ENCODE measurements around the gene BMPR1A. TPM values are rescaled to one million over a fixed set of nuclear protein-coding genes. Genes with fewer than 3 reads are reported as not detected.

Gene BMPR1A
- total RNA-seq, 4 donors from 2014 or later = 21.1 to 33.3 (median 26.7) TPM

GRCh38 chr10:86914734-86915133, 158.3 kb downstream of the BMPR1A start:
- Histone ChIP-seq H3K27ac (no peak overlapping the region), H3K27me3 (no peaks in the 10 kb centered on the region), H3K9me3 (no peaks in the 10 kb centered on the region), H3K4me1 (peaks cover 9% of the 10 kb centered on the region), H3K4me3 (no peak overlapping the region), H3K36me3 (peaks cover 53% of the 10 kb centered on the region)
- 94% methylated on average over 1 of the region's 1 CpG for WGBS
- no peak for DNase-seq (ENCODE audit: low spot score in 2 of 2)
- TF ChIP-seq POLR2A (IDR thresholded peaks at IDR 0.05) (no peak), EP300 (IDR thresholded peaks at IDR 0.05) (no peak), POLR2AphosphoS5 (IDR thresholded peaks at IDR 0.05) (no peak), CTCF (IDR thresholded peaks at IDR 0.05) (no peak)

- DNase-seq (ENCODE audit: low spot score in 2 of 2) = no peak
- no peaks in the 10 kb centered on the region for H3K27me3 ChIP-seq
- no peaks in the 10 kb centered on the region for H3K9me3 ChIP-seq
- H3K4me1 ChIP-seq = peaks cover 9% of the 10 kb centered on the region
- H3K36me3 ChIP-seq = peaks cover 65% of the 10 kb centered on the region
- no peak overlapping the region for H3K27ac ChIP-seq
- TF ChIP-seq POLR2A (IDR thresholded peaks at IDR 0.05) (no peak), EP300 (IDR thresholded peaks at IDR 0.05) (no peak), CTCF (IDR thresholded peaks at IDR 0.05) (no peak), POLR2AphosphoS5 (IDR thresholded peaks at IDR 0.05) (no peak)
- 34% methylated on average over 5 of the region's 5 CpGs for WGBS
- H3K4me3 ChIP-seq = no peak overlapping the region
Measured at GRCh38 chr10:86918022-86918471, 161.6 kb downstream of the BMPR1A start.

- H3K4me3 ChIP-seq = no peak overlapping the region
- TF ChIP-seq POLR2AphosphoS5 (IDR thresholded peaks at IDR 0.05) (no peak), CTCF (IDR thresholded peaks at IDR 0.05) (no peak), POLR2A (IDR thresholded peaks at IDR 0.05) (no peak), EP300 (IDR thresholded peaks at IDR 0.05) (no peak)
Measured at GRCh38 chr10:86922553-86922961, 166.1 kb downstream of the BMPR1A start.

DNA sequence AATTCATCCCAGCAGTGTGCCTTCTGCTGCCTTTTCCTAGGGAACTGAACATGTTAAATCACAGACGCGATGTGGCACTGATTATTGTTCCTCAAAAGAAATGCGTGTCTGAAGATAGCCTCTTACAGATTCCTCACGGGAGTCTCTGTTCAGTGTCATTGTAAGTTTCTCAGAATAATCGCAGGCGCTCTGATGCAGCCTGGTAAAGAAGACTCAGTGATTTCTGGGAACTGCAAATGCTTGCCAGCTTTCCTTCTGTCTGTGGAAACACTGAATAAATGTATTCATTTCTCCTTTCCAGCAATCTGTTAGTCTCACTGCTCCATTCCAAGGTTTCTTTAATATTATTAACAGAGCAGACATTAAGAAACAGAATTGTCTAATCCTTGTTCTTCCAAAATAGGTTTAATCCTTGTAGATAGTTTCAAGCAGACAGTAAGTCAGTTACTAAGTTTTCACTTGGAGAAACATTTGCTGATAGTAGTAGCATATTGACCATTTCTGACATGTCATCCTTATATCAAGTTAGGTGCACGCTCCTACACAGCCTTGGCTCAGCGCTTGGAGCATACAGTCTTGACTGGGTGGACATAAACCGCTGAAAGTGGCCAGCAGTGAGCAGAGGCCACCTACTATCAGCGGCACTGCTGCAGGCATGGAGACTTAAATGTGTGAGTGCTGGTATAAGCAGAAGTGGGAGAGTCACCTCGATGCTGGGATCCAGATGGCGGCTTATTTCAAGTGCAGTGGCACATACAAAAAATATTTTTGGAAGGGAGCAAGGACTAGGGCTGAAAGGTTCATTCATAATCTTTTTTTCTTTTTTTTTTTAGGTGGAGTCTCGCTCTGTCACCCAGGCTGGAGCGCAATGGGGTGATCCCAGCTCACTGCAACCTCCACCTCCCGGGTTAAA, 173.3 kb downstream of the BMPR1A start:
- H3K4me3 ChIP-seq = no peak overlapping the region
- H3K27me3 ChIP-seq = no peaks in the 10 kb centered on the region
- peaks cover 12% of the 10 kb centered on the region for H3K36me3 ChIP-seq
- TF ChIP-seq EP300 (IDR thresholded peaks at IDR 0.05) = no peak
- no peak for TF ChIP-seq POLR2AphosphoS5 (IDR thresholded peaks at IDR 0.05)
- no peak for TF ChIP-seq POLR2A (IDR thresholded peaks at IDR 0.05)
- TF ChIP-seq CTCF (IDR thresholded peaks at IDR 0.05) = no peak
- H3K9me3 ChIP-seq = no peaks in the 10 kb centered on the region
- no peak overlapping the region for H3K27ac ChIP-seq
- 81% methylated on average over 15 of the region's 15 CpGs for WGBS
- no peaks in the 10 kb centered on the region for H3K4me1 ChIP-seq
- no peak for DNase-seq (ENCODE audit: low spot score in 2 of 2)

More at GRCh38 chr10:86922553-86922961, 166.1 kb downstream of the BMPR1A start:
- H3K27me3 ChIP-seq = no peaks in the 10 kb centered on the region
- WGBS = 65% methylated on average over 9 of the region's 9 CpGs
- no peak overlapping the region for H3K27ac ChIP-seq
- H3K36me3 ChIP-seq = peaks cover 38% of the 10 kb centered on the region
- no peak for DNase-seq (ENCODE audit: low spot score in 2 of 2)
- no peaks in the 10 kb centered on the region for H3K9me3 ChIP-seq
- H3K4me1 ChIP-seq = peaks cover 8% of the 10 kb centered on the region

DNA sequence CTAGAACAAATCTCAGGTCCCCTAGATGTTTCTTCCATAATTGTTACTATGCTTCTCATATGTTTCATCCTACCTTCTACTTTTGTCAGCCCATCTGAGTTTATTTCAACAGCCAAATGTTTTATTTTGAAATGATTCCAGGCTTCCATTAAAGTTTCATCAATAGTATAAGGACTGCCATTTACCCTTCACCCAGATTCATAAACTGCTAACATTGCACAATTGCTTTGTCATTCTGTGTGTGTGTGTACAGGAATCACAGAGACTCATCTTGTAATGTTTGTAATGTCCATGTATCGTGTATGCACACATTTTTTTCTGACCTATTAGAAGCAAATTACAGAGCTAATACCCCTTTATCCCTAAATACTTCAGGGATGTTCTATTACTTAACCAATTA, 175.5 kb downstream of the BMPR1A start:
- DNase-seq (ENCODE audit: low spot score in 2 of 2) = no peak
- TF ChIP-seq EP300 (IDR thresholded peaks at IDR 0.05) = no peak
- Histone ChIP-seq H3K27me3 (no peaks in the 10 kb centered on the region), H3K9me3 (no peaks in the 10 kb centered on the region), H3K4me3 (no peak overlapping the region), H3K27ac (no peak overlapping the region), H3K36me3 (peaks cover 12% of the 10 kb centered on the region), H3K4me1 (no peaks in the 10 kb centered on the region)
- 80% methylated on average over 1 of the region's 1 CpG for WGBS

Measured in suprapubic skin (tissue), 4 donors.